ENCODE data around the gene TACR3. TPM values are rescaled to one million over a fixed set of nuclear protein-coding genes. Genes with fewer than 3 reads are reported as not detected.
"Not testable (repeated sequence)": the region's sequence is repeated elsewhere in the genome, so short reads cannot be mapped to it uniquely, and the experiment has no call there.

Gene TACR3
- polyA plus RNA-seq, 3 donors = not detected

GRCh38 chr4:103753868-103754653, 34.3 kb upstream of the TACR3 start:
- peaks cover 0 to 9% (median 3%) of the 10 kb centered on the region in 7 donors for H3K9me3 Mint-ChIP-seq
- Histone ChIP-seq H3K4me1 (ENCODE audit: control insufficient read depth in 1 of 2, insufficient read depth in 2 of 2, low read length in 2 of 2) (no peaks in the 10 kb centered on the region), H3K27me3 (ENCODE audit: control insufficient read depth in 2 of 2, insufficient read depth in 2 of 2, low read length in 2 of 2) (no peaks in the 10 kb centered on the region), H3K9ac (ENCODE audit: insufficient read depth, low read length, poor library complexity, severe bottlenecking) (no peak overlapping the region), H3K36me3 (replicated peaks in 1 of 2; ENCODE audit: control insufficient read depth in 1 of 2, insufficient read depth in 2 of 2, low read length in 2 of 2) (no peaks in the 10 kb centered on the region), H3K27ac (ENCODE audit: low read depth in 1 of 2, low read length in 2 of 2) (no peak overlapping the region), H3K79me2 (ENCODE audit: insufficient read depth, low read length) (no peaks in the 10 kb centered on the region), H3K4me2 (replicated peaks; ENCODE audit: extremely low read depth, low read length, poor library complexity, severe bottlenecking) (no peak overlapping the region), H3K4me3 (replicated peaks in 1 of 3; ENCODE audit: low read depth in 2 of 3, low read length in 3 of 3) (no peak overlapping the region), H4K20me1 (ENCODE audit: insufficient read depth, low read length) (no peaks in the 10 kb centered on the region), H3K9me3 (replicated peaks in 1 of 2; ENCODE audit: control insufficient read depth in 1 of 2, insufficient read depth in 1 of 2, low read length in 2 of 2) (peaks cover 12 to 28% of the 10 kb centered on the region in 2 donors), H2AFZ (ENCODE audit: insufficient read depth, low read depth, low read length, poor library complexity, severe bottlenecking) (no peak overlapping the region)
- no peaks in the 10 kb centered on the region for H3K4me1 Mint-ChIP-seq
- no peaks in the 10 kb centered on the region for H3K27me3 Mint-ChIP-seq (ENCODE audit: low read depth in 3 of 3)
- no peaks in the 10 kb centered on the region for H3K36me3 Mint-ChIP-seq
- no peak overlapping the region for H3K27ac Mint-ChIP-seq
- no peak overlapping the region for H3K4me3 Mint-ChIP-seq
- 94% methylated on average over 7 of the region's 7 CpGs for WGBS (ENCODE audit: insufficient coverage)
- DNase-seq = no peak
- TF ChIP-seq CTCF (IDR thresholded peaks at IDR 0.05) = no peak
- intact Hi-C loops (cut with micrococcal nuclease) = no loop called here

GRCh38 chr4:103723150-103723549, 3.4 kb upstream of the TACR3 start:
- H4K20me1 ChIP-seq (ENCODE audit: insufficient read depth, low read length); H3K4me3 ChIP-seq (replicated peaks in 1 of 3; ENCODE audit: low read depth in 2 of 3, low read length in 3 of 3); H3K9ac ChIP-seq (ENCODE audit: insufficient read depth, low read length, poor library complexity, severe bottlenecking); H3K4me1 Mint-ChIP-seq; H3K27ac ChIP-seq (ENCODE audit: low read depth in 1 of 2, low read length in 2 of 2); H3K36me3 ChIP-seq (replicated peaks in 1 of 2; ENCODE audit: control insufficient read depth in 1 of 2, insufficient read depth in 2 of 2, low read length in 2 of 2); DNase-seq; H3K27ac Mint-ChIP-seq; H3K4me2 ChIP-seq (replicated peaks; ENCODE audit: extremely low read depth, low read length, poor library complexity, severe bottlenecking); H3K4me3 Mint-ChIP-seq; H3K4me1 ChIP-seq (ENCODE audit: control insufficient read depth in 1 of 2, insufficient read depth in 2 of 2, low read length in 2 of 2); H3K9me3 ChIP-seq (replicated peaks in 1 of 2; ENCODE audit: control insufficient read depth in 1 of 2, insufficient read depth in 1 of 2, low read length in 2 of 2); H3K79me2 ChIP-seq (ENCODE audit: insufficient read depth, low read length); H3K27me3 ChIP-seq (ENCODE audit: control insufficient read depth in 2 of 2, insufficient read depth in 2 of 2, low read length in 2 of 2); H2AFZ ChIP-seq (ENCODE audit: insufficient read depth, low read depth, low read length, poor library complexity, severe bottlenecking); intact Hi-C loops (cut with micrococcal nuclease); H3K36me3 Mint-ChIP-seq: not testable (repeated sequence)
- Mint-ChIP-seq H3K27me3 (ENCODE audit: low read depth in 3 of 3) (peaks cover 1 to 16% (median 16%) of the 10 kb centered on the region in 3 donors), H3K9me3 (peaks cover 4 to 21% (median 13%) of the 10 kb centered on the region in 7 donors)
- 62% methylated on average over 4 of the region's 27 CpGs for WGBS (ENCODE audit: insufficient coverage)

Measured in CD14-positive monocyte (primary cell).